ENCODE measurements around the gene SIGLEC7. TPM values are rescaled to one million over a fixed set of nuclear protein-coding genes. Genes with fewer than 3 reads are reported as not detected.

SIGLEC7 gene
- total and polyA plus RNA-seq, 10 of the 15 experiments (the other 5 are each of a cell fraction or from before 2014, with no cell fraction given): 0.15 TPM; not detected in 9

DNA sequence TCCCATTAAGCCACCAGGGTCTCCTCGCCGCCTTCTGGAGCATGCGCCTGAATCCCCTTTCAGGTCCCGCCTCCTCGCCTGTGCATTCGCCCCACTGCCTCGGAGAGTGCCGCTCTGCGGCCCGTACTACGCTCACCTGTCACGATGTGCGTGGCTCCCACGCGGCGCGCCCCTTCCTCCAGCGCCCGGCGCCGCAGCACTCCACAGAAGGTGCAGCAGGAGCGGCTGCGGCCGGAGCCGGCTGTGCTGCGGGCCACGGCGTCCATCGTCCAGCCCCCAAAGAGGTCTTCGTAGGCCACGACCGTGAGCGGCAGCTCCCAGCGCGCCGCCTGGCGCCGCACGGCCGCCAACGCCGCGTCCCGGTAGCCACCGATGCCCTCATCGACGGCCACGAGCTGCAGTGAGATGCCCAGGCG is 38.2 kb upstream of the SIGLEC7 start:
- CTCF ChIA-PET: no interaction called here
- H3K36me3 ChIP-seq (ENCODE audit: control insufficient read depth in 2 of 2, insufficient read depth in 2 of 2, low read length in 1 of 2): peaks cover 4 to 8% of the 10 kb centered on the region in 2 experiments; a peak in 3 of 4 replicates
- H3K27me3 ChIP-seq (replicated peaks in 1 of 2; ENCODE audit: control insufficient read depth in 2 of 2, insufficient read depth in 2 of 2, low read length in 1 of 2): no peaks in the 10 kb centered on the region
- TF ChIP-seq, protein P1, sequence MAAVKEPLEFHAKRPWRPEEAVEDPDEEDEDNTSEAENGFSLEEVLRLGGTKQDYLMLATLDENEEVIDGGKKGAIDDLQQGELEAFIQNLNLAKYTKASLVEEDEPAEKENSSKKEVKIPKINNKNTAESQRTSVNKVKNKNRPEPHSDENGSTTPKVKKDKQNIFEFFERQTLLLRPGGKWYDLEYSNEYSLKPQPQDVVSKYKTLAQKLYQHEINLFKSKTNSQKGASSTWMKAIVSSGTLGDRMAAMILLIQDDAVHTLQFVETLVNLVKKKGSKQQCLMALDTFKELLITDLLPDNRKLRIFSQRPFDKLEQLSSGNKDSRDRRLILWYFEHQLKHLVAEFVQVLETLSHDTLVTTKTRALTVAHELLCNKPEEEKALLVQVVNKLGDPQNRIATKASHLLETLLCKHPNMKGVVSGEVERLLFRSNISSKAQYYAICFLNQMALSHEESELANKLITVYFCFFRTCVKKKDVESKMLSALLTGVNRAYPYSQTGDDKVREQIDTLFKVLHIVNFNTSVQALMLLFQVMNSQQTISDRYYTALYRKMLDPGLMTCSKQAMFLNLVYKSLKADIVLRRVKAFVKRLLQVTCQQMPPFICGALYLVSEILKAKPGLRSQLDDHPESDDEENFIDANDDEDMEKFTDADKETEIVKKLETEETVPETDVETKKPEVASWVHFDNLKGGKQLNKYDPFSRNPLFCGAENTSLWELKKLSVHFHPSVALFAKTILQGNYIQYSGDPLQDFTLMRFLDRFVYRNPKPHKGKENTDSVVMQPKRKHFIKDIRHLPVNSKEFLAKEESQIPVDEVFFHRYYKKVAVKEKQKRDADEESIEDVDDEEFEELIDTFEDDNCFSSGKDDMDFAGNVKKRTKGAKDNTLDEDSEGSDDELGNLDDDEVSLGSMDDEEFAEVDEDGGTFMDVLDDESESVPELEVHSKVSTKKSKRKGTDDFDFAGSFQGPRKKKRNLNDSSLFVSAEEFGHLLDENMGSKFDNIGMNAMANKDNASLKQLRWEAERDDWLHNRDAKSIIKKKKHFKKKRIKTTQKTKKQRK (IDR thresholded peaks at IDR 0.05; ENCODE audit: low read depth, low read length): no peak
- TF ChIP-seq IKZF2 (IDR thresholded peaks at IDR 0.05) (no peak), BHLHE40 (IDR thresholded peaks at IDR 0.05; ENCODE audit: borderline replicate concordance in 1 of 2, low read depth in 2 of 2, low read length in 1 of 2) (no peak), PAX5 (IDR thresholded peaks at IDR 0.05; ENCODE audit: borderline replicate concordance, low read depth, low read length) (no peak), IRF4 (IDR thresholded peaks at IDR 0.05; ENCODE audit: low read depth, low read length) (no peak), ZNF217 (IDR thresholded peaks at IDR 0.05) (no peak), KDM1A (IDR thresholded peaks at IDR 0.05; ENCODE audit: borderline replicate concordance) (no peak)
- TF ChIP-seq, protein P2, sequence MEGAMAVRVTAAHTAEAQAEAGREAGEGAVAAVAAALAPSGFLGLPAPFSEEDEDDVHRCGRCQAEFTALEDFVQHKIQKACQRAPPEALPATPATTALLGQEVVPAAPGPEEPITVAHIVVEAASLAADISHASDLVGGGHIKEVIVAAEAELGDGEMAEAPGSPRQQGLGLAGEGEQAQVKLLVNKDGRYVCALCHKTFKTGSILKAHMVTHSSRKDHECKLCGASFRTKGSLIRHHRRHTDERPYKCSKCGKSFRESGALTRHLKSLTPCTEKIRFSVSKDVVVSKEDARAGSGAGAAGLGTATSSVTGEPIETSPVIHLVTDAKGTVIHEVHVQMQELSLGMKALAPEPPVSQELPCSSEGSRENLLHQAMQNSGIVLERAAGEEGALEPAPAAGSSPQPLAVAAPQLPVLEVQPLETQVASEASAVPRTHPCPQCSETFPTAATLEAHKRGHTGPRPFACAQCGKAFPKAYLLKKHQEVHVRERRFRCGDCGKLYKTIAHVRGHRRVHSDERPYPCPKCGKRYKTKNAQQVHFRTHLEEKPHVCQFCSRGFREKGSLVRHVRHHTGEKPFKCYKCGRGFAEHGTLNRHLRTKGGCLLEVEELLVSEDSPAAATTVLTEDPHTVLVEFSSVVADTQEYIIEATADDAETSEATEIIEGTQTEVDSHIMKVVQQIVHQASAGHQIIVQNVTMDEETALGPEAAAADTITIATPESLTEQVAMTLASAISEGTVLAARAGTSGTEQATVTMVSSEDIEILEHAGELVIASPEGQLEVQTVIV (IDR thresholded peaks at IDR 0.05; ENCODE audit: borderline replicate concordance, partially characterized antibody): no peak
- TF ChIP-seq, protein P3, sequence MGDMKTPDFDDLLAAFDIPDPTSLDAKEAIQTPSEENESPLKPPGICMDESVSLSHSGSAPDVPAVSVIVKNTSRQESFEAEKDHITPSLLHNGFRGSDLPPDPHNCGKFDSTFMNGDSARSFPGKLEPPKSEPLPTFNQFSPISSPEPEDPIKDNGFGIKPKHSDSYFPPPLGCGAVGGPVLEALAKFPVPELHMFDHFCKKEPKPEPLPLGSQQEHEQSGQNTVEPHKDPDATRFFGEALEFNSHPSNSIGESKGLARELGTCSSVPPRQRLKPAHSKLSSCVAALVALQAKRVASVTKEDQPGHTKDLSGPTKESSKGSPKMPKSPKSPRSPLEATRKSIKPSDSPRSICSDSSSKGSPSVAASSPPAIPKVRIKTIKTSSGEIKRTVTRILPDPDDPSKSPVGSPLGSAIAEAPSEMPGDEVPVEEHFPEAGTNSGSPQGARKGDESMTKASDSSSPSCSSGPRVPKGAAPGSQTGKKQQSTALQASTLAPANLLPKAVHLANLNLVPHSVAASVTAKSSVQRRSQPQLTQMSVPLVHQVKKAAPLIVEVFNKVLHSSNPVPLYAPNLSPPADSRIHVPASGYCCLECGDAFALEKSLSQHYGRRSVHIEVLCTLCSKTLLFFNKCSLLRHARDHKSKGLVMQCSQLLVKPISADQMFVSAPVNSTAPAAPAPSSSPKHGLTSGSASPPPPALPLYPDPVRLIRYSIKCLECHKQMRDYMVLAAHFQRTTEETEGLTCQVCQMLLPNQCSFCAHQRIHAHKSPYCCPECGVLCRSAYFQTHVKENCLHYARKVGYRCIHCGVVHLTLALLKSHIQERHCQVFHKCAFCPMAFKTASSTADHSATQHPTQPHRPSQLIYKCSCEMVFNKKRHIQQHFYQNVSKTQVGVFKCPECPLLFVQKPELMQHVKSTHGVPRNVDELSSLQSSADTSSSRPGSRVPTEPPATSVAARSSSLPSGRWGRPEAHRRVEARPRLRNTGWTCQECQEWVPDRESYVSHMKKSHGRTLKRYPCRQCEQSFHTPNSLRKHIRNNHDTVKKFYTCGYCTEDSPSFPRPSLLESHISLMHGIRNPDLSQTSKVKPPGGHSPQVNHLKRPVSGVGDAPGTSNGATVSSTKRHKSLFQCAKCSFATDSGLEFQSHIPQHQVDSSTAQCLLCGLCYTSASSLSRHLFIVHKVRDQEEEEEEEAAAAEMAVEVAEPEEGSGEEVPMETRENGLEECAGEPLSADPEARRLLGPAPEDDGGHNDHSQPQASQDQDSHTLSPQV (IDR thresholded peaks at IDR 0.05): no peak
- no peak for FAIRE-seq
- no peaks in the 10 kb centered on the region for H4K20me1 ChIP-seq (ENCODE audit: control insufficient read depth, insufficient read depth)
- POLR2A ChIA-PET: no interaction called here
- no TSS peak for BruUV-seq (replicated peaks)
- in situ Hi-C loops (cut with MboI): loop anchor here (10.0 kb wide), 1 partner anchor 1079 kb away; the partner anchor contains the start of genes VRK3 and ZNF473
- intact Hi-C loops (cut with micrococcal nuclease; ENCODE audit: unreplicated experiment): no loop called here
- H3K4me2 ChIP-seq (ENCODE audit: control insufficient read depth, insufficient read depth): no peak overlapping the region
- no peak overlapping the region for H3K4me3 ChIP-seq
- WGBS (ENCODE audit: insufficient coverage, insufficient replicate concordance, low lambda C conversion rate, missing lambda C conversion rate): 99% methylated on average over 44 of the region's 49 CpGs
- no peaks in the 10 kb centered on the region for H3K9me3 ChIP-seq (replicated peaks; ENCODE audit: control insufficient read depth, insufficient read depth, low read length)
- no peak for ATAC-seq
- no peaks in the 10 kb centered on the region; the same call in 1 of the 2 replicates for H3K4me1 ChIP-seq (ENCODE audit: control insufficient read depth, insufficient read depth, low read length)
- RAD21 ChIA-PET (ENCODE audit: unreplicated experiment): no interaction called here
- no peak overlapping the region for H3K27ac ChIP-seq (ENCODE audit: control insufficient read depth, insufficient read depth)
- no peak overlapping the region for H3K9ac ChIP-seq (ENCODE audit: control insufficient read depth, insufficient read depth, low read length)
- SMC1A ChIA-PET (ENCODE audit: uncharacterized antibody, unreplicated experiment): no interaction called here
- H3K79me2 ChIP-seq (ENCODE audit: control insufficient read depth, insufficient read depth, low read length): peaks cover 15% of the 10 kb centered on the region
- no peak overlapping the region for H2AFZ ChIP-seq (ENCODE audit: control insufficient read depth, low read depth, low read length)
- DNase-seq (ENCODE audit: low read depth, low spot score): no peak

All from GM12878 (cell line).